ENCODE results near the gene MAPKAPK2.

Gene MAPKAPK2

GRCh38 chr1:206647224-206647623, 37.5 kb upstream of the MAPKAPK2 start:
- TF ChIP-seq RAD21 (IDR thresholded peaks at IDR 0.05; ENCODE audit: low read depth) (no peak), EGR1 (IDR thresholded peaks at IDR 0.05) (no peak), FOXM1 (IDR thresholded peaks at IDR 0.05; ENCODE audit: borderline replicate concordance, low read depth) (no peak), NFIC (IDR thresholded peaks at IDR 0.05) (no peak), TCF12 (IDR thresholded peaks at IDR 0.05; ENCODE audit: low read depth) (no peak), ZBTB7A (IDR thresholded peaks at IDR 0.05; ENCODE audit: low read depth) (no peak)

- TF ChIP-seq CREB1 (IDR thresholded peaks at IDR 0.05; ENCODE audit: low read depth), result no peak
- no peak for TF ChIP-seq FOXM1 (IDR thresholded peaks at IDR 0.05; ENCODE audit: borderline replicate concordance, low read depth)
- no peak for TF ChIP-seq TCF12 (IDR thresholded peaks at IDR 0.05; ENCODE audit: low read depth)
- no peak for TF ChIP-seq ZBTB7A (IDR thresholded peaks at IDR 0.05; ENCODE audit: low read depth)
- TF ChIP-seq CEBPB (IDR thresholded peaks at IDR 0.05), result no peak
- no peak for TF ChIP-seq REST (IDR thresholded peaks at IDR 0.05; ENCODE audit: low read depth)
- no peak for TF ChIP-seq YY1 (IDR thresholded peaks at IDR 0.05; ENCODE audit: low read depth)
- TF ChIP-seq TEAD4 (IDR thresholded peaks at IDR 0.05), result no peak
- no peak for TF ChIP-seq TAF1 (IDR thresholded peaks at IDR 0.05; ENCODE audit: low read depth)
- no peak for TF ChIP-seq EP300 (IDR thresholded peaks at IDR 0.05; ENCODE audit: borderline replicate concordance)
- TF ChIP-seq NFIC (IDR thresholded peaks at IDR 0.05), result no peak
- no peak for TF ChIP-seq MAX (IDR thresholded peaks at IDR 0.05)
- TF ChIP-seq EGR1 (IDR thresholded peaks at IDR 0.05), result no peak
- no peak for TF ChIP-seq RAD21 (IDR thresholded peaks at IDR 0.05; ENCODE audit: low read depth)
- no peak for TF ChIP-seq USF1 (IDR thresholded peaks at IDR 0.05)
Measured at GRCh38 chr1:206649261-206649921, 35.3 kb upstream of the MAPKAPK2 start.

- TF ChIP-seq CEBPB (IDR thresholded peaks at IDR 0.05) (no peak), EGR1 (IDR thresholded peaks at IDR 0.05) (no peak), REST (IDR thresholded peaks at IDR 0.05; ENCODE audit: low read depth) (no peak), MAX (IDR thresholded peaks at IDR 0.05) (no peak), TCF12 (IDR thresholded peaks at IDR 0.05; ENCODE audit: low read depth) (no peak), FOXM1 (IDR thresholded peaks at IDR 0.05; ENCODE audit: borderline replicate concordance, low read depth) (no peak), EP300 (IDR thresholded peaks at IDR 0.05; ENCODE audit: borderline replicate concordance) (no peak)
Measured at GRCh38 chr1:206651014-206651413, 33.7 kb upstream of the MAPKAPK2 start.

- TF ChIP-seq CREB1 (IDR thresholded peaks at IDR 0.05; ENCODE audit: low read depth) (no peak), TCF12 (IDR thresholded peaks at IDR 0.05; ENCODE audit: low read depth) (no peak), MAX (IDR thresholded peaks at IDR 0.05) (no peak), ZBTB7A (IDR thresholded peaks at IDR 0.05; ENCODE audit: low read depth) (no peak), TAF1 (IDR thresholded peaks at IDR 0.05; ENCODE audit: low read depth) (no peak), TEAD4 (IDR thresholded peaks at IDR 0.05) (no peak), YY1 (IDR thresholded peaks at IDR 0.05; ENCODE audit: low read depth) (no peak), REST (IDR thresholded peaks at IDR 0.05; ENCODE audit: low read depth) (no peak), USF1 (IDR thresholded peaks at IDR 0.05) (no peak), NFIC (IDR thresholded peaks at IDR 0.05) (no peak), CEBPB (IDR thresholded peaks at IDR 0.05) (no peak), FOXM1 (IDR thresholded peaks at IDR 0.05; ENCODE audit: borderline replicate concordance, low read depth) (no peak), RAD21 (IDR thresholded peaks at IDR 0.05; ENCODE audit: low read depth) (no peak), EP300 (IDR thresholded peaks at IDR 0.05; ENCODE audit: borderline replicate concordance) (no peak), EGR1 (IDR thresholded peaks at IDR 0.05) (no peak)
Measured at GRCh38 chr1:206651958-206652890, 32.5 kb upstream of the MAPKAPK2 start.
